NB4 (cell line): ENCODE results near the gene ME3.

ENCODE experiments used
- CTCF ChIP-seq: IDR thresholded peaks from one replicate; pipeline ENCODE4 v1.5.1; 2012; ENCODE audit warnings: low read depth, low read length
- MAX ChIP-seq: IDR thresholded peaks from 2 replicates; pipeline ENCODE4 v1.6.1; 2011; ENCODE audit warnings: low read depth, low read length
- MYC ChIP-seq: IDR thresholded peaks from 2 replicates; pipeline ENCODE4 v1.6.1; 2011; ENCODE audit warnings: low read depth, low read length
- POLR2A ChIP-seq: IDR thresholded peaks from 2 replicates; pipeline ENCODE4 v1.6.1; 2011; ENCODE audit warnings: mild to moderate bottlenecking; ENCODE audit not compliant: insufficient read length; ENCODE audit errors: extremely low read depth

GRCh38 chr11:86636275-86636674, 36.1 kb downstream of the ME3 start:
- no peak for TF ChIP-seq CTCF
- TF ChIP-seq MYC, result no peak
- TF ChIP-seq MAX, result no peak
- TF ChIP-seq POLR2A, result no peak
